Osteoblast (primary cell): Measurements from ENCODE around the gene LTN1. TPM values are rescaled to one million over a fixed set of nuclear protein-coding genes. Genes with fewer than 3 reads are reported as not detected.

ENCODE experiments used
- DNase-seq: peaks from one replicate; pipeline ENCODE4 v3.0.0; 2011; ENCODE audit warnings: low spot score, mixed read lengths; ENCODE audit not compliant: insufficient read length; ENCODE audit errors: missing footprints
- H2AFZ ChIP-seq: 2 replicates; pipeline ENCODE4 v1.6.0; 2011; ENCODE audit warnings: mild to moderate bottlenecking, low read length
- H3K27ac ChIP-seq: 2 replicates; pipeline ENCODE4 v1.5.1; 2011; ENCODE audit warnings: mild to moderate bottlenecking, low read depth, low read length, moderate library complexity
- H3K27me3 ChIP-seq: 2 replicates; pipeline ENCODE4 v1.6.0; 2012; ENCODE audit warnings: mild to moderate bottlenecking, control low read depth, inconsistent platforms, low read length, moderate library complexity; ENCODE audit not compliant: insufficient read depth
- H3K36me3 ChIP-seq: 2 replicates; pipeline ENCODE4 v1.5.1; 2011; ENCODE audit warnings: mild to moderate bottlenecking, low read length, control low read depth, moderate library complexity; ENCODE audit not compliant: insufficient read depth
- H3K4me1 ChIP-seq: 2 replicates; pipeline ENCODE4 v1.5.1; 2011; ENCODE audit warnings: mild to moderate bottlenecking, low read length, control low read depth, moderate library complexity; ENCODE audit not compliant: insufficient read depth
- H3K4me2 ChIP-seq: 2 replicates; pipeline ENCODE4 v1.6.0; 2011; ENCODE audit warnings: mild to moderate bottlenecking, low read length; ENCODE audit not compliant: insufficient read depth
- H3K4me3 ChIP-seq: fragments of 200-600 bp; sonication (generic); 3 replicates; pipeline ENCODE4 v1.5.1; 2012; ENCODE audit warnings: mild to moderate bottlenecking, low read length, inconsistent platforms; ENCODE audit not compliant: insufficient read depth
- H3K79me2 ChIP-seq: 2 replicates; pipeline ENCODE4 v1.6.0; 2012; ENCODE audit warnings: mild to moderate bottlenecking, low read length, control low read depth, inconsistent platforms; ENCODE audit not compliant: insufficient read depth
- H3K9me3 ChIP-seq: 2 replicates; pipeline ENCODE4 v1.5.1; 2011; ENCODE audit warnings: low read depth, low read length, control low read depth
- H4K20me1 ChIP-seq: 2 replicates; pipeline ENCODE4 v1.6.0; 2012; ENCODE audit warnings: mild to moderate bottlenecking, low read length, control low read depth; ENCODE audit not compliant: insufficient read depth
- CTCF ChIP-seq: IDR thresholded peaks from 2 replicates; pipeline ENCODE4 v1.5.1; 2011; ENCODE audit warnings: mild to moderate bottlenecking, low read depth, low read length, moderate library complexity; ENCODE audit errors: extremely low read depth
- total RNA-seq: library from RNA; depleted of rRNA; stranded (reverse); fragments of >200 nt; gene quantifications from 2 replicates; pipeline ENCODE4 v1.2.3, GENCODE V29; 2012

LTN1 gene
- total RNA-seq, 1 donor, result 27.5 TPM

DNA sequence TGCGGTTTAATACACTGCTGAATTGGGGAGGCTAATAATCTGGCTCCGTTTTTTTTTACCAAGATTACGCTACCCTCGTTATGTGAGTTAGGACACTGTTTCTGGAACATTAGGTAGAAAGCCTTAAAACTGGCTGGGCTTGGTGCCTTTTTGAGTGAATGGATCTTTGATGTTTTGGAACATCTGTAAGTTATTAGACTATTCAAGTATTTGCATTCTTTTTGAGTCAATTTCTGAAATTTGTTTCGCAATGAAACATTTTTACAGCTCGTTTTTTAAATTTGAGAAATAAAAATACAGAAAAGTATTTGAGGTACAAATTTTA, 106.9 kb downstream of the LTN1 start:
- peaks cover 12% of the 10 kb centered on the region for H3K27me3 ChIP-seq
- no peak for DNase-seq
- H3K9me3 ChIP-seq, result no peaks in the 10 kb centered on the region
- no peaks in the 10 kb centered on the region for H4K20me1 ChIP-seq
- peaks cover 13% of the 10 kb centered on the region for H3K36me3 ChIP-seq
- H3K4me2 ChIP-seq, result peak overlapping the region; percentile 95
- no peaks in the 10 kb centered on the region for H3K79me2 ChIP-seq
- H3K4me1 ChIP-seq, result peaks cover 13% of the 10 kb centered on the region
- peak overlapping the region; percentile 97 for H2AFZ ChIP-seq
- H3K4me3 ChIP-seq, result no peak overlapping the region
- no peak for TF ChIP-seq CTCF
- H3K27ac ChIP-seq, result peak overlapping the region; percentile 78

DNA sequence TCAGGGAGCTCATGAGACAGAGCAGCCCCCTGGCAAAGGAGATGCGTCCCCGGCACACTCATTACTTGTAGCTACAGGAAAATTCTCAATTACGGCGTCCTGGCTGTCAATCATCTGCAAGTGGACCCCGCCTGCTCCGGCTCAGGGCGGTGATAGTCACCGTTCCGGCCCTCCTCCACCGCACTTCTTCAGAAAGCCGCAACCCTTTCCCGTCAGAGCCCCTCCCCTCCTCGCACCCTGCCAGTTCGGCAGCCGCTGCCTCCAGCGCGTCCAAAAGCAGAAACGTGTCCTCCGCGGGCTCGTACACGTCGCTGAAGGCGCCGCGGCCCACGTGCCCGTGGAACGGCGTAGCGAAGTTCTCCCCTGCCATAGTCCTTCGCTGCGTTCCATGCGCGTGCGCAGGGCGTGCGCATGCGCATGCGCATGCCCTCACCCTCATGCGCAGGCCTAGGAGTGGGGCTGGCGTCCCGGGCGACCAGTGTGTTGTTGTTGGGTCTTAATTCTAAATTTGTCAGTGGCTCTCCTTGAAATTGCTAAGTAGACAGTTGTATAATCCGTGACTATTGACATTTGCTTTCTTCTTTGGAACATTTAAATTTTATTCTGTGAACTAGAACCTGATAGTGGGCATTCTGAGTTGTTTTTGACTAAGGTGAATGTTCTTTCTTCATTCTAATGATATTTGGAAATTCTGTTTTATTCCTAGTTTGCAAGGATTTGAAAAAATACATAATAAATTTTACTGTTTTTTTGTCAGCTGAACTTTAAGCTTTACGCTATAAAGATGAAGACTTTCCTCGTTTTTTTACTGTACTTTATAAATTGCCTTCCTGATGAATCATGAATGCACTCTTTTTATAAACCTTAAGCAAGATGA, 107.5 kb downstream of the LTN1 start:
- TF ChIP-seq CTCF, result no peak
- Histone ChIP-seq H3K4me3 (peak overlapping the region; percentile 77), H3K79me2 (no peaks in the 10 kb centered on the region), H3K4me1 (peaks cover 13% of the 10 kb centered on the region), H3K4me2 (peak overlapping the region; percentile 95), H3K36me3 (peaks cover 13% of the 10 kb centered on the region), H3K9me3 (no peaks in the 10 kb centered on the region), H4K20me1 (no peaks in the 10 kb centered on the region), H2AFZ (peak overlapping the region; percentile 97), H3K27ac (peak overlapping the region; percentile 78), H3K27me3 (peaks cover 6% of the 10 kb centered on the region)
- peak; percentile 94 for DNase-seq

DNA sequence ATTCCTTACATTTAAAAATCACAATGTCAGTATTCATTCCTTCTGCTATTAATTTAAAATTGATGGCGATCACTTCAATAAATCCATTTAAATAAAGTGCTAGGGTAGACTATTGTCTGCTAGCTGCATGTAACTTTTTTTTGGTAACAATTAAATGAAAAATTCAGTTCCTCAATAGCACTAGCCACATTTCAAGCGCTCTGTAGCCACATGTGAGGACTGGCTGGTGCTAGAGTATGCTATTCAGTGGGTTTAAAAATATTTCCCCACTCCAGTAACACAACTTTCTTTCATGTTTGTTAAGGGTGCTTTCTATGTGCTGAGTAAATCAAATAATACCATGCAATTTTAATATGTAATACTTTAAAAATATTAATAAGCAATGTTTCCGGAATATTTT, 108.2 kb downstream of the LTN1 start:
- no peak for TF ChIP-seq CTCF
- peak overlapping the region; percentile 97 for H2AFZ ChIP-seq
- H3K27ac ChIP-seq, result peak overlapping the region; percentile 78
- H3K27me3 ChIP-seq, result peaks cover 5% of the 10 kb centered on the region
- DNase-seq, result peak; percentile 53
- peak overlapping the region; percentile 95 for H3K4me2 ChIP-seq
- peak overlapping the region; percentile 77 for H3K4me3 ChIP-seq
- no peaks in the 10 kb centered on the region for H3K79me2 ChIP-seq
- H3K4me1 ChIP-seq, result peaks cover 13% of the 10 kb centered on the region
- no peaks in the 10 kb centered on the region for H4K20me1 ChIP-seq
- peaks cover 13% of the 10 kb centered on the region for H3K36me3 ChIP-seq
- H3K9me3 ChIP-seq, result no peaks in the 10 kb centered on the region

DNA sequence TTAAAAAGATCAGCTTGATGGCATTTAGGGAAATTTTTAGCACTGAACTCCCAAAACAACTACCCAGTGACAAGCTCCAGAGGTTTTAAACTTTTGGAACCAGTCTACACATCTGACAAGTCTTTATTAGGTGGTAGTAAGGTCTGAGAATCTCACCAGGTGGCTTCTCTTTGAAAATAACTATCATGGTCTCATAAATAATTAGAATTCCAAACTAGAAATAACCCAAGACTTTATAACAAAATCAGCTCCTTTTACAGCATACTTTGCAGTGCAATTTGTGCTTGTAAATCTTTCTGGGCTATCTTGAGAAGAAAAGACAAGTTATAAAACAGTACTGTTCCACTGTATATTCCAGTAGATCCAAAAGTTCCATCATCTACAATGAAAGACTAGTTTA, 108.7 kb downstream of the LTN1 start:
- Histone ChIP-seq H4K20me1 (no peaks in the 10 kb centered on the region), H3K4me3 (peak overlapping the region; percentile 77), H2AFZ (peak overlapping the region; percentile 13), H3K79me2 (no peaks in the 10 kb centered on the region), H3K27me3 (no peaks in the 10 kb centered on the region), H3K9me3 (no peaks in the 10 kb centered on the region), H3K36me3 (peaks cover 13% of the 10 kb centered on the region), H3K4me1 (peaks cover 13% of the 10 kb centered on the region), H3K27ac (no peak overlapping the region), H3K4me2 (peak overlapping the region; percentile 95)
- DNase-seq, result no peak
- TF ChIP-seq CTCF, result no peak
